ENCODE data around the gene S100A5.

The S100A5 gene

GRCh38 chr1:153544453-153545066 is 3.8 kb upstream of the S100A5 start:
- ChIA-PET CTCF (interaction anchor here (0.6 to 4.1 kb wide), 7 partner anchors 11 to 402 kb away, joined by 3 to 26 read pairs (median 6); partner anchors contain the start of gene S100A13), POLR2A (interaction anchor here (0.7 to 2.1 kb wide), 10 partner anchors 9 to 93 kb away, joined by 3 to 27 read pairs (median 4); partner anchors contain the start of genes S100A13, S100A2 and S100A6)
- peak; percentile 59 for TF ChIP-seq ZIC2 (tag by site-specific recombination; IDR thresholded peaks at IDR 0.05)
- TF ChIP-seq GLI4 (tag by site-specific recombination; IDR thresholded peaks at IDR 0.05): no peak
- peak; percentile 70 for TF ChIP-seq GLIS1 (tag by site-specific recombination; IDR thresholded peaks at IDR 0.05)
- no peaks in the 10 kb centered on the region for H3K36me3 ChIP-seq (ENCODE audit: control insufficient read depth in 2 of 2, insufficient read depth in 1 of 2, low read length in 2 of 2)
- H3K27ac ChIP-seq (ENCODE audit: extremely low read depth, low read depth, low read length): peak overlapping the region; percentile 11; the same call in 1 of the 2 replicates
- H3K4me1 ChIP-seq (ENCODE audit: control insufficient read depth, insufficient read depth, low read length): peaks cover 2% of the 10 kb centered on the region; the same call in 1 of the 2 replicates
- H3K4me3 ChIP-seq (ENCODE audit: low read depth, low read length): no peak overlapping the region
- H3K9me3 ChIP-seq (ENCODE audit: control insufficient read depth, insufficient read depth, low read depth, low read length): no peaks in the 10 kb centered on the region

- Histone ChIP-seq H3K4me1 (ENCODE audit: control insufficient read depth, insufficient read depth, low read length) (peaks cover 2% of the 10 kb centered on the region; the same call in 1 of the 2 replicates), H3K27ac (ENCODE audit: extremely low read depth, low read depth, low read length) (no peak overlapping the region), H3K36me3 (ENCODE audit: control insufficient read depth in 2 of 2, insufficient read depth in 1 of 2, low read length in 2 of 2) (no peaks in the 10 kb centered on the region), H3K9me3 (ENCODE audit: control insufficient read depth, insufficient read depth, low read depth, low read length) (no peaks in the 10 kb centered on the region), H3K4me3 (ENCODE audit: low read depth, low read length) (no peak overlapping the region)
- no peak for TF ChIP-seq ZNF621 (tag by site-specific recombination; IDR thresholded peaks at IDR 0.05)
- no peak for TF ChIP-seq ZBTB20 (tag by site-specific recombination; IDR thresholded peaks at IDR 0.05)
- no peak for TF ChIP-seq ZNF654 (tag by site-specific recombination; IDR thresholded peaks at IDR 0.05; ENCODE audit: low read depth)
- no peak for TF ChIP-seq ZNF19 (tag by site-specific recombination; IDR thresholded peaks at IDR 0.05; ENCODE audit: low read depth)
- TF ChIP-seq ZNF174 (tag by site-specific recombination; IDR thresholded peaks at IDR 0.05): no peak
- no peak for TF ChIP-seq ZNF202 (tag by site-specific recombination; IDR thresholded peaks at IDR 0.05; ENCODE audit: borderline replicate concordance)
- no peak for TF ChIP-seq OVOL3 (tag by site-specific recombination; IDR thresholded peaks at IDR 0.05)
- no peak for TF ChIP-seq ZNF404 (tag by site-specific recombination; IDR thresholded peaks at IDR 0.05)
- TF ChIP-seq SALL2 (tag by site-specific recombination; IDR thresholded peaks at IDR 0.05; ENCODE audit: borderline replicate concordance): no peak
- TF ChIP-seq ZNF585B (tag by site-specific recombination; IDR thresholded peaks at IDR 0.05): no peak
- TF ChIP-seq SP7 (tag by site-specific recombination; IDR thresholded peaks at IDR 0.05): no peak
- no peak for TF ChIP-seq SETDB1 (IDR thresholded peaks at IDR 0.05; ENCODE audit: insufficient read length, low read length)
- no peak for TF ChIP-seq ZNF140 (tag by site-specific recombination; IDR thresholded peaks at IDR 0.05)
- no peak for TF ChIP-seq ZNF629 (tag by site-specific recombination; IDR thresholded peaks at IDR 0.05)
- no peak for TF ChIP-seq ZXDB (tag by site-specific recombination; IDR thresholded peaks at IDR 0.05)
- no peak for TF ChIP-seq ZBTB10 (tag by site-specific recombination; IDR thresholded peaks at IDR 0.05)
- TF ChIP-seq ZNF707 (tag by site-specific recombination; IDR thresholded peaks at IDR 0.05): no peak
- TF ChIP-seq ZNF366 (tag by site-specific recombination; conservative IDR thresholded peaks at IDR 0.05): no peak
- TF ChIP-seq ZNF211 (tag by site-specific recombination; IDR thresholded peaks at IDR 0.05; ENCODE audit: low read depth): no peak
- TF ChIP-seq ZNF138 (tag by site-specific recombination; IDR thresholded peaks at IDR 0.05; ENCODE audit: borderline replicate concordance): no peak
- CTCF ChIA-PET: interaction anchor here (0.6 to 4.1 kb wide), 4 partner anchors 9 to 33 kb away, joined by 3 to 26 read pairs (median 14); no protein-coding TSS in a partner anchor
- POLR2A ChIA-PET: interaction anchor here (1.1 kb wide), 2 partner anchors 12 to 14 kb away, joined by 3 read pairs; no protein-coding TSS in a partner anchor
These were observed 3.0 kb upstream of the S100A5 start for GRCh38 chr1:153543736-153544135.
